Thyroid gland (tissue), 4 donors: ENCODE measurements around the gene LDB2.

Source experiments
- CTCF ChIP-seq, 6 experiments: fragments of 200-600 bp in 3 of 6; fragments of 450-650 bp in 3 of 6; sonication (generic) in 3 of 6; IDR thresholded peaks; one replicate each; pipeline ENCODE4 v1.5.1; 2016 to 2019; ENCODE audit warnings: antibody characterized with exemption in 6 of 6, mild to moderate bottlenecking in 2 of 6, inconsistent platforms in 1 of 6, moderate library complexity in 1 of 6
- POLR2A ChIP-seq, 2 donors: fragments of 450-650 bp; IDR thresholded peaks; one replicate each; pipeline ENCODE4 v1.6.1; 2017; ENCODE audit warnings: antibody characterized with exemption in 2 of 2, mild to moderate bottlenecking in 2 of 2, moderate library complexity in 1 of 2

GRCh38 chr4:16730522-16731205 is 167.8 kb downstream of the LDB2 start:
- TF ChIP-seq POLR2A (IDR thresholded peaks at IDR 0.05): no peak
- TF ChIP-seq CTCF (IDR thresholded peaks at IDR 0.05): no peak
